ENCODE measurements around the gene RPL6.
"Not testable (repeated sequence)": the region's sequence is repeated elsewhere in the genome, so short reads cannot be mapped to it uniquely, and the experiment has no call there.

Gene RPL6

GRCh38 chr12:112456029-112456428 is 46.6 kb upstream of the RPL6 start:
- Histone ChIP-seq H4K20me1 (ENCODE audit: control insufficient read depth, insufficient read depth, low read depth, low read length) (no peaks in the 10 kb centered on the region), H3K9me3 (ENCODE audit: control insufficient read depth, insufficient read depth, low read length) (no peaks in the 10 kb centered on the region), H3K4me1 (ENCODE audit: control insufficient read depth, low read length) (no peaks in the 10 kb centered on the region), H3K4me2 (ENCODE audit: low read length) (no peak overlapping the region), H3F3A (ENCODE audit: control insufficient read depth, insufficient read depth) (no peaks in the 10 kb centered on the region), H3K4me3 (ENCODE audit: low read length) (no peak overlapping the region), H3K27me3 (ENCODE audit: control insufficient read depth, low read length) (no peaks in the 10 kb centered on the region), H3K36me3 (ENCODE audit: control insufficient read depth, low read length) (peaks cover 62% of the 10 kb centered on the region), H3K9me2 (replicated peaks; ENCODE audit: control insufficient read depth, low read length) (no peaks in the 10 kb centered on the region), H3K27ac (ENCODE audit: low read depth, low read length) (no peak overlapping the region), H3K79me2 (ENCODE audit: control insufficient read depth, low read length) (no peaks in the 10 kb centered on the region)
- TF ChIP-seq, protein P1, sequence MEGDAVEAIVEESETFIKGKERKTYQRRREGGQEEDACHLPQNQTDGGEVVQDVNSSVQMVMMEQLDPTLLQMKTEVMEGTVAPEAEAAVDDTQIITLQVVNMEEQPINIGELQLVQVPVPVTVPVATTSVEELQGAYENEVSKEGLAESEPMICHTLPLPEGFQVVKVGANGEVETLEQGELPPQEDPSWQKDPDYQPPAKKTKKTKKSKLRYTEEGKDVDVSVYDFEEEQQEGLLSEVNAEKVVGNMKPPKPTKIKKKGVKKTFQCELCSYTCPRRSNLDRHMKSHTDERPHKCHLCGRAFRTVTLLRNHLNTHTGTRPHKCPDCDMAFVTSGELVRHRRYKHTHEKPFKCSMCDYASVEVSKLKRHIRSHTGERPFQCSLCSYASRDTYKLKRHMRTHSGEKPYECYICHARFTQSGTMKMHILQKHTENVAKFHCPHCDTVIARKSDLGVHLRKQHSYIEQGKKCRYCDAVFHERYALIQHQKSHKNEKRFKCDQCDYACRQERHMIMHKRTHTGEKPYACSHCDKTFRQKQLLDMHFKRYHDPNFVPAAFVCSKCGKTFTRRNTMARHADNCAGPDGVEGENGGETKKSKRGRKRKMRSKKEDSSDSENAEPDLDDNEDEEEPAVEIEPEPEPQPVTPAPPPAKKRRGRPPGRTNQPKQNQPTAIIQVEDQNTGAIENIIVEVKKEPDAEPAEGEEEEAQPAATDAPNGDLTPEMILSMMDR (IDR thresholded peaks at IDR 0.05; ENCODE audit: low read depth, low read length, poor library complexity, severe bottlenecking), result no peak
- no peak for TF ChIP-seq EZH2phosphoT487 (IDR thresholded peaks at IDR 0.05; ENCODE audit: borderline replicate concordance, low read length)

DNA sequence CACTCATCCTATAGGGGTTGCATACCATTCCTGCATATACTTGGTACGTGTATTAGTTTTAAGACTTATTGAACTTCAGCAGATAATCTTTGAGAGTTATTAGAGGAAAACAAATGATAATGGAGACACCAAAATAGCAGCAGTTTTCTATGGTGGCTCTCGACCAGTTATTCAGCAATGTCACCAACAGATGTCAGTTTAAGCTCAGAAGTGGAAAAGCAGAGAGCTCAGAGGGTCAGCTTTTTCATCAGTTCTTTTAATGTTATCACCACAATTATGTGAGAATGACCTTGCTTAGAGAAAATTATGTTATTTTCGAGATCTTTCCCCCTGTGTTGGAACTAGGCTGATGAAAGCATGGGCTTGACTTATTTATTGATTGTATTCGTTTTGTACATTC is 41.3 kb upstream of the RPL6 start:
- H3K4me2 ChIP-seq (ENCODE audit: low read length), result no peak overlapping the region
- TF ChIP-seq EZH2phosphoT487 (IDR thresholded peaks at IDR 0.05; ENCODE audit: borderline replicate concordance, low read length), result no peak
- TF ChIP-seq, protein P1 (IDR thresholded peaks at IDR 0.05; ENCODE audit: low read depth, low read length, poor library complexity, severe bottlenecking), result no peak
- H3K9me2 ChIP-seq (replicated peaks; ENCODE audit: control insufficient read depth, low read length), result no peaks in the 10 kb centered on the region
- no peak overlapping the region for H3K27ac ChIP-seq (ENCODE audit: low read depth, low read length)
- no peaks in the 10 kb centered on the region for H3K79me2 ChIP-seq (ENCODE audit: control insufficient read depth, low read length)
- H3F3A ChIP-seq (ENCODE audit: control insufficient read depth, insufficient read depth), result no peaks in the 10 kb centered on the region
- no peaks in the 10 kb centered on the region for H3K9me3 ChIP-seq (ENCODE audit: control insufficient read depth, insufficient read depth, low read length)
- H3K4me3 ChIP-seq (ENCODE audit: low read length), result no peak overlapping the region
- no peaks in the 10 kb centered on the region for H3K27me3 ChIP-seq (ENCODE audit: control insufficient read depth, low read length)
- no peaks in the 10 kb centered on the region for H3K4me1 ChIP-seq (ENCODE audit: control insufficient read depth, low read length)
- H3K36me3 ChIP-seq (ENCODE audit: control insufficient read depth, low read length), result peaks cover 69% of the 10 kb centered on the region
- H4K20me1 ChIP-seq (ENCODE audit: control insufficient read depth, insufficient read depth, low read depth, low read length), result no peaks in the 10 kb centered on the region

DNA sequence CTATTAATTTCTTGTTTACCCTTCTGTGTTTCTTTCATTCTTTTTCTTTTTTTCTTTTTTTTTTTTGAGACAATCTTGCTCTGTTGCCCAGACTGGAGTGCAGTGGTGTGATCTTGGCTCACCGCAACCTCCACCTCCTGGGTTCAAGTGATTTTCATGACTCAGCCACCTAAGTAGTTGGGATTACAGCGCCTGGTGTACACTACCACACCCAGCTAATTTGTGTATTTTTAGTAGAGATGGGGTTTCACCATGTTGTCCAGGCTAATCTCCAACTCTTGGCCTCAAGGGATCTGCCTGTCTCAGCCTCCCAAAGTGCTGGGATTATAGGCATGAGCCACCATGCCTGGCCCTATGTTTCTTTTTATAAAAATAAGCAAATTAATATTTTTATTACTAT is 38.8 kb upstream of the RPL6 start:
- Histone ChIP-seq H3K36me3 (ENCODE audit: control insufficient read depth, low read length) (peaks cover 51% of the 10 kb centered on the region), H3K79me2 (ENCODE audit: control insufficient read depth, low read length) (peaks cover 13% of the 10 kb centered on the region)
- not testable (repeated sequence) for H3K27me3 ChIP-seq (ENCODE audit: control insufficient read depth, low read length); H3F3A ChIP-seq (ENCODE audit: control insufficient read depth, insufficient read depth); H3K27ac ChIP-seq (ENCODE audit: low read depth, low read length); H3K9me3 ChIP-seq (ENCODE audit: control insufficient read depth, insufficient read depth, low read length); H3K9me2 ChIP-seq (replicated peaks; ENCODE audit: control insufficient read depth, low read length); H3K4me1 ChIP-seq (ENCODE audit: control insufficient read depth, low read length); H3K4me2 ChIP-seq (ENCODE audit: low read length); H3K4me3 ChIP-seq (ENCODE audit: low read length); H4K20me1 ChIP-seq (ENCODE audit: control insufficient read depth, insufficient read depth, low read depth, low read length)

- no peak overlapping the region for H3K4me2 ChIP-seq (ENCODE audit: low read length)
Measured at GRCh38 chr12:112447106-112447505, 37.7 kb upstream of the RPL6 start.

More at GRCh38 chr12:112447106-112447505, 37.7 kb upstream of the RPL6 start:
- Histone ChIP-seq H3K4me1 (ENCODE audit: control insufficient read depth, low read length) (no peaks in the 10 kb centered on the region), H3K27me3 (ENCODE audit: control insufficient read depth, low read length) (no peaks in the 10 kb centered on the region), H4K20me1 (ENCODE audit: control insufficient read depth, insufficient read depth, low read depth, low read length) (no peaks in the 10 kb centered on the region), H3K9me3 (ENCODE audit: control insufficient read depth, insufficient read depth, low read length) (no peaks in the 10 kb centered on the region), H3K79me2 (ENCODE audit: control insufficient read depth, low read length) (peaks cover 19% of the 10 kb centered on the region), H3K9me2 (replicated peaks; ENCODE audit: control insufficient read depth, low read length) (no peaks in the 10 kb centered on the region), H3K4me3 (ENCODE audit: low read length) (no peak overlapping the region), H3K27ac (ENCODE audit: low read depth, low read length) (no peak overlapping the region), H3K36me3 (ENCODE audit: control insufficient read depth, low read length) (peaks cover 43% of the 10 kb centered on the region), H3F3A (ENCODE audit: control insufficient read depth, insufficient read depth) (no peaks in the 10 kb centered on the region)
- TF ChIP-seq, protein P1 (IDR thresholded peaks at IDR 0.05; ENCODE audit: low read depth, low read length, poor library complexity, severe bottlenecking), result no peak
- no peak for TF ChIP-seq EZH2phosphoT487 (IDR thresholded peaks at IDR 0.05; ENCODE audit: borderline replicate concordance, low read length)

All from DOHH2 (cell line).